B cell (primary cell): ENCODE results near the gene IFRD2. TPM values are rescaled to one million over a fixed set of nuclear protein-coding genes. Genes with fewer than 3 reads are reported as not detected.
A peak's percentile ranks its signal among the peaks of the same experiment; 100 is the strongest.

Experiments
- ATAC-seq: fragments of 200-7000 bp; cut with Tn5 transposase; one replicate; pipeline ENCODE4 v1.10.0; 2021; ENCODE audit warnings: low read depth, mild to moderate bottlenecking, moderate number of reproducible peaks, moderate library complexity
- CTCF ChIA-PET: fragments of 350-600 bp; sonication (Branson Sonifier 250); formaldehyde crosslinking; loops from one replicate; lab custom pipeline; 2021; ENCODE audit warnings: antibody characterized with exemption, inconsistent platforms; lab: Charles Lee
- POLR2A ChIA-PET: fragments of 350-600 bp; sonication (Branson Sonifier 250); formaldehyde crosslinking; loops from one replicate; lab custom pipeline; 2021; ENCODE audit warnings: antibody characterized with exemption; lab: Charles Lee
- DNase-seq: peaks from one replicate; pipeline ENCODE4 v3.0.0; 2013
- H2AFZ ChIP-seq: 2 replicates; pipeline ENCODE4 v1.6.1; 2012; ENCODE audit warnings: mild to moderate bottlenecking, low read depth, low read length; ENCODE audit not compliant: insufficient read depth, poor library complexity, severe bottlenecking
- H3K27ac ChIP-seq, 2 donors: 1 replicate in 1 of 2; 2 replicates in 1 of 2; pipeline ENCODE4 v1.5.1; 2012 to 2013; ENCODE audit warnings: low read length in 2 of 2, mild to moderate bottlenecking in 2 of 2, moderate library complexity in 1 of 2
- H3K27me3 ChIP-seq, 4 experiments: fragments of 200-600 bp in 1 of 4; sonication (generic) in 1 of 4; replicated peaks in 1 of 4; 1 replicate in 2 of 4; 2 replicates in 2 of 4; pipeline versions ENCODE4 v1.6.1 to v1.7.0; 2013 to 2016; ENCODE audit warnings: low read length in 3 of 4, mild to moderate bottlenecking in 2 of 4, mixed read lengths in 1 of 4, moderate library complexity in 1 of 4; ENCODE audit not compliant: insufficient read depth in 4 of 4, control insufficient read depth in 3 of 4; ENCODE audit errors: control extremely low read depth in 1 of 4
- H3K36me3 ChIP-seq, 2 experiments: replicated peaks in 1 of 2; 1 replicate in 1 of 2; 2 replicates in 1 of 2; pipeline versions ENCODE4 v1.6.1 to v1.7.1; 2013; ENCODE audit warnings: low read length in 1 of 2; ENCODE audit not compliant: insufficient read depth in 2 of 2, control insufficient read depth in 1 of 2; ENCODE audit errors: control extremely low read depth in 1 of 2, extremely low read depth in 1 of 2
- H3K4me1 ChIP-seq, 2 donors: fragments of 200-600 bp in 1 of 2; sonication (generic) in 1 of 2; 1 replicate in 1 of 2; 2 replicates in 1 of 2; pipeline versions ENCODE4 v1.5.1 to v1.6.1; 2013 to 2017; ENCODE audit warnings: low read length in 2 of 2; ENCODE audit not compliant: control insufficient read depth in 2 of 2, insufficient read depth in 2 of 2
- H3K4me2 ChIP-seq: replicated peaks from 2 replicates; pipeline ENCODE3; 2012; ENCODE audit warnings: mild to moderate bottlenecking, low read depth, low read length; ENCODE audit not compliant: poor library complexity, severe bottlenecking
- H3K4me3 ChIP-seq, 5 experiments: fragments of 200-600 bp in 1 of 5; sonication (generic) in 1 of 5; 1 replicate in 3 of 5; 2 replicates in 2 of 5; pipeline versions ENCODE4 v1.5.1 to v1.7.0; 2011 to 2016; ENCODE audit warnings: low read length in 4 of 5, mild to moderate bottlenecking in 4 of 5, low read depth in 2 of 5, control low read depth in 1 of 5, moderate library complexity in 1 of 5; ENCODE audit not compliant: insufficient read depth in 1 of 5; ENCODE audit errors: control extremely low read depth in 1 of 5, extremely low read depth in 1 of 5
- H3K79me2 ChIP-seq: fragments of 200-600 bp; sonication (generic); one replicate; pipeline ENCODE4 v1.6.0; 2016; ENCODE audit warnings: low read length; ENCODE audit not compliant: control insufficient read depth, insufficient read depth
- H3K9ac ChIP-seq: fragments of 200-600 bp; sonication (generic); 2 replicates; pipeline ENCODE4 v1.6.1; 2017; ENCODE audit warnings: mild to moderate bottlenecking, low read length, moderate library complexity
- H3K9me3 ChIP-seq, 3 donors: one replicate each; pipeline versions ENCODE4 v1.6.1 to v1.7.1; 2013; ENCODE audit warnings: low read length in 2 of 3; ENCODE audit not compliant: control insufficient read depth in 2 of 3, insufficient read depth in 1 of 3; ENCODE audit errors: control extremely low read depth in 1 of 3
- H4K20me1 ChIP-seq: 2 replicates; pipeline ENCODE4 v1.6.0; 2012; ENCODE audit warnings: mild to moderate bottlenecking, low read length; ENCODE audit not compliant: insufficient read depth, control insufficient read depth, poor library complexity, severe bottlenecking
- H3K27ac Mint-ChIP-seq: one replicate; pipeline ENCODE4 v1.8.0; 2021; ENCODE audit warnings: mixed read lengths
- H3K27me3 Mint-ChIP-seq: one replicate; pipeline ENCODE4 v1.8.0; 2021; ENCODE audit warnings: mixed read lengths
- H3K4me1 Mint-ChIP-seq: one replicate; pipeline ENCODE4 v1.8.0; 2021; ENCODE audit warnings: mixed read lengths
- H3K4me3 Mint-ChIP-seq: one replicate; pipeline ENCODE4 v1.8.0; 2021; ENCODE audit warnings: mixed read lengths
- H3K9me3 Mint-ChIP-seq: one replicate; pipeline ENCODE4 v1.8.0; 2022; ENCODE audit warnings: mixed read lengths; ENCODE audit not compliant: insufficient read depth
- EZH2 ChIP-seq: IDR thresholded peaks from 2 replicates; pipeline ENCODE4 v1.6.1; 2012; ENCODE audit warnings: borderline replicate concordance, low read depth, mild to moderate bottlenecking, moderate library complexity, low read length; ENCODE audit not compliant: insufficient read depth, poor library complexity, severe bottlenecking
- WGBS: methylation state at CpG from one replicate; pipeline ENCODE4 v1.1.5; 2013; ENCODE audit warnings: missing lambda C conversion rate; ENCODE audit not compliant: insufficient coverage; 5-methylcytosine and 5-hydroxymethylcytosine counted together
- intact Hi-C: fragments of 100-400 bp; cut with micrococcal nuclease; formaldehyde crosslinking; loops from one replicate; pipeline ENCODE4 v1.10.0; 2022
- polyA plus RNA-seq: library from polyadenylated mRNA; depleted of rRNA; stranded (reverse); fragments of >200 nt; gene quantifications from 2 replicates; pipeline ENCODE4 v1.2.3, GENCODE V29; 2012
- total RNA-seq, 2 donors: library from RNA; stranded (reverse); fragments of 120-200 nt in 1 of 2; gene quantifications; 1 replicate in 1 of 2; 2 replicates in 1 of 2; pipeline versions ENCODE4 v1.2.3 to v1.2.4, GENCODE V29; 2013 to 2022
- TF ChIP-seq, protein P1 (sequence below): fragments of 200-600 bp; IDR thresholded peaks from one replicate; pipeline ENCODE4 v1.8.0; 2022; ENCODE audit warnings: antibody characterized with exemption, mild to moderate bottlenecking

The IFRD2 gene
- total and polyA plus RNA-seq, 2 donors (not counting 1 experiment from before 2014, with no cell fraction given): 63.4 to 80.1 TPM

DNA sequence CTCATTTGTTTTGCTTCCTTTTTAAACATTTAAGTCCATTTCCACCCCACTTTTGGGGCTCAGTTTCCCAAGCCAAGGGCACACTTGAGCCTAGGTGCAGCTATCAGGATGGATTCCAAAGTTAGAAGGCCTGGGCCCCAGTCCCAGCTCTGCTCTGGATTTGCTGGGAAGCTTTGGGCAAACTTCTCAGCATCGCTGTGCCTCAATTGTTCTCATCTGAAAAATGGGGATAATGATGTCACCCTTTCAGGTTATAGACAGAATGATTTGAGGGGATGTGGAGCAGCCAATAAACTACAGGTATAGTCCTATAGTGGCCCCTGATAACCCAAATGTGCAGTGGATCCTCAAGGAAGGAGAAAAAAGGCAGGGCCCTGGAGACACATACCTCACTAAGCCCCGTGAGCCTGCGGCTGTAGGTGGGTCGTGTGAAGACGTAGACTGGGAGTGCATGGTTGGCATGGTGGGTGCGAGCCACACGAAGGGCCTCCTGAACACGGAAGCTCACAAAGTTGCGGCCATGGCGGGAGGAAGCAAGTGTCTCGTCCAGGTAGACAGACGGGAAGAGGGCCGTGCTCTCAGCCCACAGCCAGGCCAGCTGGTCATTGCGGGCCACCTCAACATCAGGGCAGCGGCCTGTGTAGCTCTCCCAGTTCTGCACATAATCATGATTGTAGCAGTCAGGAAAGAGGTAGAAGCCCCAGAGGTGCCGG is 27.1 kb upstream of the IFRD2 start:
- no peaks in the 10 kb centered on the region for H4K20me1 ChIP-seq
- no peaks in the 10 kb centered on the region for H3K79me2 ChIP-seq
- H3K36me3 ChIP-seq: peaks cover 0 to 5% of the 10 kb centered on the region in 2 experiments
- peak overlapping the region; percentile 26 for H3K4me2 ChIP-seq
- H3K4me3 Mint-ChIP-seq: peak overlapping the region; percentile 98
- no peak overlapping the region for H3K9ac ChIP-seq
- ChIA-PET CTCF (interaction anchor here (0.7 to 2.0 kb wide), 5 partner anchors 8 to 223 kb away, joined by 3 to 6 read pairs (median 3); partner anchors contain the start of gene TUSC2), POLR2A (no interaction called here)
- H3K27ac ChIP-seq: no peak overlapping the region
- ATAC-seq (no peak), DNase-seq (no peak)
- intact Hi-C loops: no loop called here
- H2AFZ ChIP-seq: no peak overlapping the region
- peaks cover 47% of the 10 kb centered on the region for H3K4me1 Mint-ChIP-seq
- H3K27me3 Mint-ChIP-seq: no peaks in the 10 kb centered on the region
- no peaks in the 10 kb centered on the region for H3K27me3 ChIP-seq
- H3K4me3 ChIP-seq: no peak overlapping the region
- WGBS: 98% methylated on average over 14 of the region's 16 CpGs
- H3K9me3 Mint-ChIP-seq: no peaks in the 10 kb centered on the region
- H3K4me1 ChIP-seq: peaks cover 25 to 57% of the 10 kb centered on the region in 2 donors
- no peak overlapping the region for H3K27ac Mint-ChIP-seq
- TF ChIP-seq, protein P1, sequence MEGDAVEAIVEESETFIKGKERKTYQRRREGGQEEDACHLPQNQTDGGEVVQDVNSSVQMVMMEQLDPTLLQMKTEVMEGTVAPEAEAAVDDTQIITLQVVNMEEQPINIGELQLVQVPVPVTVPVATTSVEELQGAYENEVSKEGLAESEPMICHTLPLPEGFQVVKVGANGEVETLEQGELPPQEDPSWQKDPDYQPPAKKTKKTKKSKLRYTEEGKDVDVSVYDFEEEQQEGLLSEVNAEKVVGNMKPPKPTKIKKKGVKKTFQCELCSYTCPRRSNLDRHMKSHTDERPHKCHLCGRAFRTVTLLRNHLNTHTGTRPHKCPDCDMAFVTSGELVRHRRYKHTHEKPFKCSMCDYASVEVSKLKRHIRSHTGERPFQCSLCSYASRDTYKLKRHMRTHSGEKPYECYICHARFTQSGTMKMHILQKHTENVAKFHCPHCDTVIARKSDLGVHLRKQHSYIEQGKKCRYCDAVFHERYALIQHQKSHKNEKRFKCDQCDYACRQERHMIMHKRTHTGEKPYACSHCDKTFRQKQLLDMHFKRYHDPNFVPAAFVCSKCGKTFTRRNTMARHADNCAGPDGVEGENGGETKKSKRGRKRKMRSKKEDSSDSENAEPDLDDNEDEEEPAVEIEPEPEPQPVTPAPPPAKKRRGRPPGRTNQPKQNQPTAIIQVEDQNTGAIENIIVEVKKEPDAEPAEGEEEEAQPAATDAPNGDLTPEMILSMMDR: no peak
- no peak for TF ChIP-seq EZH2
- H3K9me3 ChIP-seq: peaks cover 0 to 3% (median 0%) of the 10 kb centered on the region in 3 donors

- DNase-seq: no peak
- no peaks in the 10 kb centered on the region for H3K27me3 Mint-ChIP-seq
- no peak overlapping the region for H3K9ac ChIP-seq
- H4K20me1 ChIP-seq: no peaks in the 10 kb centered on the region
- no peaks in the 10 kb centered on the region for H3K79me2 ChIP-seq
- intact Hi-C loops: no loop called here
- POLR2A ChIA-PET: interaction anchor here (0.6 kb wide), 1 partner anchor 26 kb away, joined by 5 read pairs; no protein-coding TSS in a partner anchor
- WGBS: 75% methylated on average over 10 of the region's 10 CpGs
- peak overlapping the region; percentile 41 for H3K4me3 Mint-ChIP-seq
- peaks cover 25 to 57% of the 10 kb centered on the region in 2 donors for H3K4me1 ChIP-seq
- TF ChIP-seq, protein P1: no peak
- TF ChIP-seq EZH2: no peak
- peak overlapping the region; percentile 26 for H3K4me2 ChIP-seq
- H3K4me1 Mint-ChIP-seq: peaks cover 45% of the 10 kb centered on the region
- H3K27me3 ChIP-seq: no peaks in the 10 kb centered on the region
- CTCF ChIA-PET: interaction anchor here (0.8 to 2.0 kb wide), 4 partner anchors 12 to 224 kb away, joined by 3 to 6 read pairs (median 4); no protein-coding TSS in a partner anchor
- no peak overlapping the region for H3K27ac ChIP-seq
- H3K4me3 ChIP-seq: no peak overlapping the region
- ATAC-seq: no peak
- peaks cover 0 to 3% (median 0%) of the 10 kb centered on the region in 3 donors for H3K9me3 ChIP-seq
- H3K27ac Mint-ChIP-seq: peak overlapping the region; percentile 72
- no peaks in the 10 kb centered on the region for H3K9me3 Mint-ChIP-seq
- peaks cover 0 to 3% of the 10 kb centered on the region in 2 experiments for H3K36me3 ChIP-seq
- no peak overlapping the region for H2AFZ ChIP-seq
These were observed 26.4 kb upstream of the IFRD2 start for GRCh38 chr3:50318615-50319014.
